Adrenal gland (tissue), 12 donors: ENCODE measurements around the gene GUCY2C. TPM values are rescaled to one million over a fixed set of nuclear protein-coding genes. Genes with fewer than 3 reads are reported as not detected.

Experiments
- DNase-seq, 7 donors: peaks; one replicate each; pipeline ENCODE4 v3.0.0-alpha.2; 2019 to 2020
- H3K27ac ChIP-seq, 5 donors: fragments of 200-600 bp; sonication (generic) in 4 of 5; 1 replicate in 3 of 5; 2 replicates in 2 of 5; pipeline versions ENCODE4 v1.5.1 to v1.8.0; 2016 to 2020; ENCODE audit warnings: mild to moderate bottlenecking in 1 of 5
- H3K27me3 ChIP-seq: fragments of 200-600 bp; 2 replicates; pipeline ENCODE4 v1.8.0; 2021
- H3K36me3 ChIP-seq, 2 donors: fragments of 200-600 bp; replicated peaks in 1 of 2; 1 replicate in 1 of 2; 2 replicates in 1 of 2; pipeline versions ENCODE4 v1.5.1 to v1.8.0; 2018 to 2022
- H3K4me1 ChIP-seq, 2 donors: fragments of 200-600 bp; replicated peaks in 1 of 2; 1 replicate in 1 of 2; 2 replicates in 1 of 2; pipeline versions ENCODE4 v1.5.1 to v1.8.0; 2018 to 2021
- H3K4me3 ChIP-seq, 4 donors: fragments of 200-600 bp; sonication (generic) in 3 of 4; one replicate each; pipeline ENCODE4 v1.5.1; 2016 to 2018
- H3K9me3 ChIP-seq, 3 donors: fragments of 200-600 bp; sonication (generic) in 1 of 3; replicated peaks in 1 of 3; 1 replicate in 2 of 3; 2 replicates in 1 of 3; pipeline versions ENCODE4 v1.5.1 to v1.8.0; 2016 to 2021
- CTCF ChIP-seq, 6 experiments: fragments of 450-650 bp in 4 of 6; fragments of 200-600 bp in 2 of 6; sonication (generic) in 1 of 6; IDR thresholded peaks; 1 replicate in 5 of 6; 2 replicates in 1 of 6; pipeline versions ENCODE4 v1.5.1 to v1.8.0; 2016 to 2021; ENCODE audit warnings: antibody characterized with exemption in 6 of 6, mild to moderate bottlenecking in 2 of 6, moderate library complexity in 1 of 6
- POLR2A ChIP-seq, 2 donors: fragments of 450-650 bp; IDR thresholded peaks; one replicate each; pipeline ENCODE4 v1.6.1; 2017; ENCODE audit warnings: antibody characterized with exemption in 2 of 2, mild to moderate bottlenecking in 2 of 2, moderate library complexity in 1 of 2
- WGBS, 4 donors: extraction: QIAGEN DNeasy Blood & Tissue Kit in 2 of 4; methylation state at CpG; one replicate each; pipeline versions ENCODE4 v1.1.5 to v1.1.7; 2013 to 2017; 5-methylcytosine and 5-hydroxymethylcytosine counted together
- intact Hi-C, 2 donors: fragments of 100-400 bp; cut with DNase I; formaldehyde crosslinking; loops; one replicate each; pipeline versions ENCODE4 v1.14.1 to v1.15.0; 2022 to 2023
- polyA plus RNA-seq, 3 donors: library from polyadenylated mRNA; stranded (reverse); fragments of 200-250 nt in 2 of 3; fragments of 350-450 nt in 1 of 3; fragmentation: Illumina TruSeq in 1 of 3; extraction: RNeasy Lipid Tissue Mini Kit (QIAGEN cat#74804) in 1 of 3; gene quantifications; one replicate each; pipeline ENCODE4 v1.2.3, GENCODE V29; 2013 to 2014
- total RNA-seq, 9 donors: library from RNA; depleted of rRNA in 4 of 9; stranded (reverse); fragments of >200 nt in 4 of 9; fragments of 120-200 nt in 1 of 9; fragmentation: NEBNext Ultra II Directional in 1 of 9; extraction: Animal tissue kit (Norgen Biotek cat#: 25700) in 1 of 9; gene quantifications; one replicate each; pipeline versions ENCODE4 v1.1.0 to v1.2.4, GENCODE V29; 2013 to 2023
- donor health status: healthy with polysubstance abuse.
- donor health status: Bipolar disorder and iron deficiency.
- donor health status: DM: yes; HTN: yes; CAD: no.
- donor health status: DM: no; HTN: no; CAD: no.
- donor health status: DM: no; HTN: no; CAD: no.
- donor health status: DM: yes; HTN: yes; CAD: no.

The GUCY2C gene
- total and polyA plus RNA-seq, 12 donors = not detected

GRCh38 chr12:14638066-14638465 lies 58.3 kb downstream of the GUCY2C start:
- Histone ChIP-seq H3K4me1 (no peaks in the 10 kb centered on the region), H3K36me3 (no peaks in the 10 kb centered on the region), H3K4me3 (no peak overlapping the region), H3K27ac (no peak overlapping the region), H3K27me3 (no peaks in the 10 kb centered on the region), H3K9me3 (peaks cover 0 to 4% (median 0%) of the 10 kb centered on the region in 3 donors)
- intact Hi-C loops = loop anchor here in 1 of 2 donors (10.0 kb wide), 1 partner anchor 77 kb away; no protein-coding TSS in a partner anchor
- no peak for DNase-seq
- TF ChIP-seq CTCF (IDR thresholded peaks at IDR 0.05) = no peak
- no peak for TF ChIP-seq POLR2A (IDR thresholded peaks at IDR 0.05)

- Histone ChIP-seq H3K27ac (no peak overlapping the region), H3K27me3 (no peaks in the 10 kb centered on the region), H3K36me3 (no peaks in the 10 kb centered on the region), H3K4me1 (no peaks in the 10 kb centered on the region), H3K9me3 (peaks cover 0 to 4% (median 0%) of the 10 kb centered on the region in 3 donors), H3K4me3 (no peak overlapping the region)
- intact Hi-C loops = loop anchor here in 1 of 2 donors (10.0 kb wide), 1 partner anchor 79 kb away; no protein-coding TSS in a partner anchor
- no peak for DNase-seq
- TF ChIP-seq POLR2A (IDR thresholded peaks at IDR 0.05) = no peak
- TF ChIP-seq CTCF (IDR thresholded peaks at IDR 0.05) = no peak
These were observed 60.6 kb downstream of the GUCY2C start for GRCh38 chr12:14635776-14636175.

- Histone ChIP-seq H3K4me1 (no peaks in the 10 kb centered on the region), H3K27ac (no peak overlapping the region), H3K27me3 (no peaks in the 10 kb centered on the region), H3K36me3 (no peaks in the 10 kb centered on the region), H3K9me3 (peaks cover 0 to 4% (median 0%) of the 10 kb centered on the region in 3 donors), H3K4me3 (no peak overlapping the region)
- 37 to 47% (median 42%) methylated on average over 3 of the region's 3 CpGs for WGBS, 4 donors
- TF ChIP-seq CTCF (IDR thresholded peaks at IDR 0.05) = no peak
- no peak for TF ChIP-seq POLR2A (IDR thresholded peaks at IDR 0.05)
- no peak for DNase-seq
- intact Hi-C loops = loop anchor here in 1 of 2 donors (10.0 kb wide), 1 partner anchor 84 kb away; no protein-coding TSS in a partner anchor
These were observed 65.6 kb downstream of the GUCY2C start for GRCh38 chr12:14630793-14631192.

GRCh38 chr12:14629832-14630710 lies 66.3 kb downstream of the GUCY2C start:
- peak; percentile 67 to 93 (median 76) for DNase-seq
- intact Hi-C loops = loop anchor here in 1 of 2 donors (10.0 kb wide), 1 partner anchor 85 kb away; no protein-coding TSS in a partner anchor

More at GRCh38 chr12:14629832-14630710, 66.3 kb downstream of the GUCY2C start:
- Histone ChIP-seq H3K27me3 (no peaks in the 10 kb centered on the region), H3K4me3 (no peak overlapping the region), H3K4me1 (no peaks in the 10 kb centered on the region), H3K27ac (no peak overlapping the region), H3K9me3 (peaks cover 0 to 4% (median 0%) of the 10 kb centered on the region in 3 donors), H3K36me3 (no peaks in the 10 kb centered on the region)
- TF ChIP-seq POLR2A (IDR thresholded peaks at IDR 0.05) = no peak
- TF ChIP-seq CTCF (IDR thresholded peaks at IDR 0.05) = peak; percentile 88 to 99 (median 97)
- WGBS, 4 donors = 16 to 23% (median 19%) methylated on average over 8 of the region's 8 CpGs
